SK-N-MC (cell line): ENCODE measurements around the gene TADA1.

ENCODE experiments used
- EZH2 ChIP-seq: fragments of 200-600 bp; sonication (generic); IDR thresholded peaks from one replicate; pipeline ENCODE4 v1.6.1; 2017; ENCODE audit warnings: antibody characterized with exemption
- FOXP2 ChIP-seq: optimal IDR thresholded peaks from 2 replicates; pipeline ENCODE3; 2011; ENCODE audit warnings: mild to moderate bottlenecking, moderate library complexity; ENCODE audit not compliant: insufficient read depth; ENCODE audit errors: extremely low read length, control extremely low read depth
- POLR2AphosphoS5 ChIP-seq: IDR thresholded peaks from 2 replicates; pipeline ENCODE4 v1.6.1; 2012; ENCODE audit warnings: mild to moderate bottlenecking, low read depth, low read length, borderline replicate concordance

GRCh38 chr1:166811691-166812090, 64.4 kb downstream of the TADA1 start:
- TF ChIP-seq FOXP2 (no peak), EZH2 (no peak), POLR2AphosphoS5 (no peak)
